ENCODE data around the gene UTS2B. TPM values are rescaled to one million over a fixed set of nuclear protein-coding genes. Genes with fewer than 3 reads are reported as not detected.

Gene UTS2B
- total and polyA plus RNA-seq, 2 of the 13 experiments (the other 11 are each of a cell fraction or from before 2014, with no cell fraction given) = 0.03 to 0.46 TPM

GRCh38 chr3:191237047-191237882, 93.1 kb downstream of the UTS2B start (continued):
- TF ChIP-seq ZHX2 (IDR thresholded peaks at IDR 0.05; ENCODE audit: low read depth) (no peak), ZHX2 (CRISPR knock-in tag; IDR thresholded peaks at IDR 0.05; ENCODE audit: borderline replicate concordance) (no peak), ZFP36L1 (CRISPR knock-in tag; IDR thresholded peaks at IDR 0.05) (no peak), ZNF660 (CRISPR knock-in tag; IDR thresholded peaks at IDR 0.05; ENCODE audit: borderline replicate concordance, low read depth) (no peak), NFRKB (IDR thresholded peaks at IDR 0.05) (no peak)

- H2AFZ ChIP-seq (ENCODE audit: low read length) = no peak overlapping the region
- no peaks in the 10 kb centered on the region for H3K9me3 ChIP-seq (ENCODE audit: low read length)
- intact Hi-C loops (cut with micrococcal nuclease; ENCODE audit: unreplicated experiment) (no loop called here), in situ Hi-C loops (cut with HindIII; ENCODE audit: extremely low pct_ligation_motif_present, low pct_unique_long_range_greater_than_20kb) (no loop called here)
- POLR2A ChIA-PET = no interaction called here
- FAIRE-seq = no peak
- no peak for DNase-seq (ENCODE audit: low spot score)
- no peak overlapping the region for H3K4me2 ChIP-seq (ENCODE audit: low read depth, low read length)
- BruUV-seq (replicated peaks) = no TSS peak
- H3K4me3 ChIP-seq (replicated peaks in 1 of 3; ENCODE audit: insufficient read depth in 1 of 3, low read depth in 2 of 3, low read length in 3 of 3) = no peak overlapping the region
- H3K79me2 ChIP-seq (ENCODE audit: insufficient read depth, low read length) = no peaks in the 10 kb centered on the region
- peaks cover 11% of the 10 kb centered on the region for H3K4me1 ChIP-seq (ENCODE audit: insufficient read depth, low read length)
- CTCF ChIA-PET (ENCODE audit: low intra/inter-chr PET ratio, low total read pairs) = no interaction called here
- no peak for ATAC-seq
- no peak overlapping the region for H3K27ac ChIP-seq (ENCODE audit: extremely low read length, insufficient read depth, low read length)
- no peaks in the 10 kb centered on the region for H3K36me3 ChIP-seq (replicated peaks in 1 of 2; ENCODE audit: control insufficient read depth in 1 of 2, insufficient read depth in 2 of 2, low read length in 2 of 2)
- H3K9ac ChIP-seq (ENCODE audit: insufficient read depth, low read depth, low read length) = no peak overlapping the region
- no peaks in the 10 kb centered on the region; a peak in 1 of 5 replicates for H3K27me3 ChIP-seq (ENCODE audit: control insufficient read depth in 1 of 2, insufficient read depth in 2 of 2, low read length in 2 of 2)
- H4K20me1 ChIP-seq (ENCODE audit: insufficient read depth, low read length) = no peaks in the 10 kb centered on the region
- 9% methylated on average over 3 of the region's 3 CpGs for WGBS (ENCODE audit: low lambda C conversion rate)
- TF ChIP-seq ETV5 (CRISPR knock-in tag; IDR thresholded peaks at IDR 0.05; ENCODE audit: borderline replicate concordance) (no peak), RFXANK (CRISPR knock-in tag; IDR thresholded peaks at IDR 0.05) (no peak), RXRB (CRISPR knock-in tag; IDR thresholded peaks at IDR 0.05; ENCODE audit: borderline replicate concordance) (no peak), ONECUT2 (CRISPR knock-in tag; IDR thresholded peaks at IDR 0.05) (no peak), REXO4 (CRISPR knock-in tag; IDR thresholded peaks at IDR 0.05; ENCODE audit: borderline replicate concordance) (no peak), CERS6 (CRISPR knock-in tag; IDR thresholded peaks at IDR 0.05) (no peak), FOSL1 (CRISPR knock-in tag; IDR thresholded peaks at IDR 0.05; ENCODE audit: borderline replicate concordance) (no peak), SP5 (CRISPR knock-in tag; IDR thresholded peaks at IDR 0.05; ENCODE audit: borderline replicate concordance, low read depth) (no peak), FUBP1 (CRISPR knock-in tag; IDR thresholded peaks at IDR 0.05; ENCODE audit: borderline replicate concordance) (no peak), MTA3 (CRISPR knock-in tag; IDR thresholded peaks at IDR 0.05) (no peak)
Measured at GRCh38 chr3:191236646-191237045, 93.7 kb downstream of the UTS2B start.
